ENCODE results near the gene HOXC6.
A peak's percentile ranks its signal among the peaks of the same experiment; 100 is the strongest.

Gene HOXC6

GRCh38 chr12:54012631-54013409 lies 15.4 kb upstream of the HOXC6 start:
- FAIRE-seq (no peak), DNase-seq (ENCODE audit: low spot score) (no peak)

GRCh38 chr12:54014377-54015017 lies 13.7 kb upstream of the HOXC6 start:
- DNase-seq (ENCODE audit: low spot score) (no peak), FAIRE-seq (no peak)

DNA sequence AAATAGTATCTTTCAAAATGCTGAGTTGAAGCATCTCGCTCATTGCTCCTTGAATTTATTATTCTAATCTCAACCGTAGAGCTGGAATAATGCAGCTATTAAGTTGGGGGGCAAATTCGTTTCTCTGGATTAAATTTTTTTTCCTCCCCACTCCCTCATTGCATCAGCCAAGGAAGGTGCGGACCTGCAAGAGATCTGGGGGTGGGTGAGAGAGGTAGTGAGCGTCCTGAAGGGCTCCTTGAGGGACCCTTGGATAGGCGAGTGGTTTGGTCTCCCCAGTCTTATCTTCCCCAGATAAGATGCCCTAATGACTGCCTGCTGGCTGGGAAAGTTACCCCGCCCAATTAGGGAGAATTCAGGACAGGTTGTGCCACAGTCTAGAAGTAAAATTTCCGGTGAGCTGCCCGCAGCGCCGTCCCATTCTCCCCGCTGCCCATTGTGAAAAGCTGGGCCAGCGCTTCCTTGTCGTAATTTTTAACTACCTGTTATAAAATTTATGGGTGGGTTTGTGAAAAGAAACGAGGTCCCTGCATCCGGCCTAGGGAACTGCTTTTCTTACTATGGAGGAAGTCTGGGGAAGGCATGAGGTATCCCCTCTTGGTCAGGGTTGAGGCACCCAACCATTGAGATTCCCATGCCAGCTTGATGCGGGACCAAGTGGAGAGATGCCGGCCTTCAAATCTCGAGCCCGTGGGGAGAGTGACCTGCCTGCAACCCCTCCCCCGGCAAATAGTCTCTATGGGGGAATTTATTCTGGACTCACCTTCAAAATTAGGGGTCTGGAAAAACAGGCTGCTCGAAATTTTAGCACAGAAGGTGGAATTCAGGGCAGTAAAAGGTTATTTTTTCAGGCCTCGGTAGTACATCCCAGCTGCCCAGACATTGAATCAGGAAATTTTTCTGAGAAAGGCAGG lies 13.0 kb upstream of the HOXC6 start:
- FAIRE-seq (no peak), DNase-seq (ENCODE audit: low spot score) (no peak)

DNA sequence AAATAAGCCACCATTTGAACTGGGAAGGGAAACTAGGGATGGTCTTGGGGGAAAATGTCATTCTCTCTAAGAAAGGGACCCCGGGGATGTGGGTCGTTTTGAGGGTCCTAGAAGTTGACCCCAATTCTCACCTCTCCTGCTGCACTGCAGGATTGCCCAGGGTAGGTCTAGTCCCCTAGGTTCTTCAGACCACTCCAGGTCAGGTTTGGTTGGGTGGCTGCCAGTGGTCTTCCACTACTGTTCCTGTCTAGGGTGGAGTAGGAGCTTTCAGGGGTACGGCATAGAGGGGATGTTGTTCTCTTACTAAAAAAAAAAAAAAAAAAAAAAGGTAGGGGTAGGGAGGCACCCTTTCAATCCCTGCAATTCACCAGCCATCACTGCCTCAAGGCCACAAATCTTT lies 12.2 kb upstream of the HOXC6 start:
- FAIRE-seq (no peak), DNase-seq (ENCODE audit: low spot score) (no peak)

DNA sequence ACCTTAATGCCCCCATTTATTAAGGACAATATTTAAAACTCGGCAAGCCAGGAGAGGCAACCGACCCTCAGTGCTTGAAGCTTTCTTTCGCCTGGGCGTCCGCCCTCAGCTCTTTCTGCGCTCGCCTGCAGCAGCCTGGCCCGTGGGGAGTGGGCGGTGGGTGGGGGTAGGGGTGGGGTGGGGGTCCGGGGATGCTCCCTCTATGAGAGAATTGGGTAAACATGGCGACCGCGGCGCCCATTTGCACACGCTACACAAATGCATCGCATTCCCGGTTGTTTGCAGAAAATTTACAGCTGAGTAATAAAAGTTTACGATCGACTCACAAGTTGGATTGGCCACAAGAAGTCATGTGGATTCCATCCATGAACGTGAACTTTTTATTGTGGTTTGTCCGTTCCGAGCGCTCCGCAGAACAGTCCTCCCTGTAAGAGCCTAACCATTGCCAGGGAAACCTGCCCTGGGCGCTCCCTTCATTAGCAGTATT lies 11.7 kb upstream of the HOXC6 start:
- FAIRE-seq (no peak), DNase-seq (ENCODE audit: low spot score) (peak; percentile 60)

GRCh38 chr12:54017027-54017788 lies 11.0 kb upstream of the HOXC6 start:
- no peak for FAIRE-seq
- peak; percentile 67 for DNase-seq (ENCODE audit: low spot score)

- FAIRE-seq (peak; percentile 92), DNase-seq (ENCODE audit: low spot score) (peak; percentile 98)
Observed at GRCh38 chr12:54017878-54018467, 10.3 kb upstream of the HOXC6 start.

- FAIRE-seq (no peak), DNase-seq (ENCODE audit: low spot score) (peak; percentile 76)
Observed at GRCh38 chr12:54018468-54018984, 9.7 kb upstream of the HOXC6 start.

GRCh38 chr12:54019091-54019811 lies 9.0 kb upstream of the HOXC6 start:
- peak; percentile 53 for DNase-seq (ENCODE audit: low spot score)
- no peak for FAIRE-seq

- FAIRE-seq (no peak), DNase-seq (ENCODE audit: low spot score) (no peak)
Observed at GRCh38 chr12:54019924-54020590, 8.2 kb upstream of the HOXC6 start.

GRCh38 chr12:54020591-54021405 lies 7.4 kb upstream of the HOXC6 start:
- FAIRE-seq (no peak), DNase-seq (ENCODE audit: low spot score) (no peak)

DNA sequence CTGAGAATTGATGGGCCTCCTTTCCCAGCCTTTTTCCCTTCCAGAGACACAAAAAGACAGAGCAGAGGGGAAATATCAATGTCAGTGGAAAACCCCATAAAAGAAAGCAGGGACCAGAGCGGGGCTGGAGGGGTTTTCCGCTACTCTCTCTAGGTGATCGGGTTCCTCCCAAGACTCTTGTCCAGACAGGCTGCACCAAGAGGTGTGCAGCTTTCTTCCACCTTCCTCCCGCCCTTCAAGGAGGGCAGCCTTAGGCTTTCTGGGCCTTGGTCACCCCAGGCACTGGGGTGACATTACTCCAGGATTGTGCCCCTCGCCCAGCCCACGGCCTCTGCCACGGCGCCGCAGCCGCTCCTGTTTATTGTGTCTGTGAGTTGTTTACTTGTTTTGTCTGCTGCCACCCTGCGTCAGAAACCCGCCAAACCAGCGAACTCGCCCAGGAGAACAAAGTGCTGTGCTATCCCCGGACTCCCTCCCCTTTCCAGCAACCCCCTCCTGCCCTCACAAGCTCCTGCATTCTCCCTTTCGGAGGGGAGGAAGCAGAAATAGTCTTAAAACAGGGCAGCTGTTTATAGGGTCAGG lies 6.7 kb upstream of the HOXC6 start:
- FAIRE-seq, result no peak

GRCh38 chr12:54022960-54023884 lies 5.0 kb upstream of the HOXC6 start:
- FAIRE-seq (no peak), DNase-seq (ENCODE audit: low spot score) (no peak)

More for the DNA sequence above, 6.7 kb upstream of the HOXC6 start:
- DNase-seq (ENCODE audit: low spot score), result no peak

GRCh38 chr12:54024127-54024526 lies 4.1 kb upstream of the HOXC6 start:
- DNase-seq (ENCODE audit: low spot score), result no peak
- FAIRE-seq, result no peak

- no peak for FAIRE-seq
- no peak for DNase-seq (ENCODE audit: low spot score)
Observed at GRCh38 chr12:54024581-54025305, 3.5 kb upstream of the HOXC6 start.

All from urothelium cell line (cell line).